ENCODE data around the gene RSPH9. TPM values are rescaled to one million over a fixed set of nuclear protein-coding genes. Genes with fewer than 3 reads are reported as not detected.

The RSPH9 gene
- total and polyA plus RNA-seq, 12 donors, result 0.20 to 1.00 (median 0.37) TPM; not detected in 2

DNA sequence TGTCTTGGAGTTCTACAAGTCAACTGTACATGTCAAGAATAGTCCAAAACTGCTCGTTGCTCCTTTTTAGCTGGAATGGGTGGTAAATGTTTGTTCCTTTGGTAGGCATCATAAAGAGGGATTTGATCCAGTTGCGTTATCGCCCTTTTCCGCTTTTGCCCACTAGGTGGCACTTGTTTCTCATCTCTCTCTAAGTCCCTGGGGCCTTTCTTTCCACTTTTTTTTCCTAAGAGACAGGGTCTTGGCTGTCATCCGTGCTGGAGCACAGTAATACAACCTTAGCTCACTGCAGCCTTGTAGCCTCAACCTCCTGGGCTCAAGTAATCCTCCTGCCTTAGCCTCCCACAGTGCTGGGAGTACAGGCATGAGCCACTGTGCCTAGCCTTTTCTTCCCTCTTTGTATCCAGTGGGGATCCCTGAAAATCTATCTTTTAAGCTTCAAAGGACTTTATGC is 36.5 kb upstream of the RSPH9 start:
- Histone ChIP-seq H3K4me3 (no peak overlapping the region), H3K9me3 (replicated peaks in 1 of 3) (no peaks in the 10 kb centered on the region), H3K27ac (no peak overlapping the region), H3K36me3 (replicated peaks in 1 of 2) (peaks cover 0 to 22% of the 10 kb centered on the region in 2 donors), H3K27me3 (no peaks in the 10 kb centered on the region), H3K4me1 (replicated peaks in 1 of 2) (no peaks in the 10 kb centered on the region)
- TF ChIP-seq POLR2A (IDR thresholded peaks at IDR 0.05), result no peak
- TF ChIP-seq, protein P1, sequence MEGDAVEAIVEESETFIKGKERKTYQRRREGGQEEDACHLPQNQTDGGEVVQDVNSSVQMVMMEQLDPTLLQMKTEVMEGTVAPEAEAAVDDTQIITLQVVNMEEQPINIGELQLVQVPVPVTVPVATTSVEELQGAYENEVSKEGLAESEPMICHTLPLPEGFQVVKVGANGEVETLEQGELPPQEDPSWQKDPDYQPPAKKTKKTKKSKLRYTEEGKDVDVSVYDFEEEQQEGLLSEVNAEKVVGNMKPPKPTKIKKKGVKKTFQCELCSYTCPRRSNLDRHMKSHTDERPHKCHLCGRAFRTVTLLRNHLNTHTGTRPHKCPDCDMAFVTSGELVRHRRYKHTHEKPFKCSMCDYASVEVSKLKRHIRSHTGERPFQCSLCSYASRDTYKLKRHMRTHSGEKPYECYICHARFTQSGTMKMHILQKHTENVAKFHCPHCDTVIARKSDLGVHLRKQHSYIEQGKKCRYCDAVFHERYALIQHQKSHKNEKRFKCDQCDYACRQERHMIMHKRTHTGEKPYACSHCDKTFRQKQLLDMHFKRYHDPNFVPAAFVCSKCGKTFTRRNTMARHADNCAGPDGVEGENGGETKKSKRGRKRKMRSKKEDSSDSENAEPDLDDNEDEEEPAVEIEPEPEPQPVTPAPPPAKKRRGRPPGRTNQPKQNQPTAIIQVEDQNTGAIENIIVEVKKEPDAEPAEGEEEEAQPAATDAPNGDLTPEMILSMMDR (IDR thresholded peaks at IDR 0.05), result peak; percentile 61 to 79 (median 66)
- DNase-seq, result peak; percentile 52 to 90 (median 76)
- WGBS, 4 donors, result 3 to 6% (median 4%) methylated on average over 5 of the region's 5 CpGs
- intact Hi-C loops (cut with DNase I), result no loop called here

DNA sequence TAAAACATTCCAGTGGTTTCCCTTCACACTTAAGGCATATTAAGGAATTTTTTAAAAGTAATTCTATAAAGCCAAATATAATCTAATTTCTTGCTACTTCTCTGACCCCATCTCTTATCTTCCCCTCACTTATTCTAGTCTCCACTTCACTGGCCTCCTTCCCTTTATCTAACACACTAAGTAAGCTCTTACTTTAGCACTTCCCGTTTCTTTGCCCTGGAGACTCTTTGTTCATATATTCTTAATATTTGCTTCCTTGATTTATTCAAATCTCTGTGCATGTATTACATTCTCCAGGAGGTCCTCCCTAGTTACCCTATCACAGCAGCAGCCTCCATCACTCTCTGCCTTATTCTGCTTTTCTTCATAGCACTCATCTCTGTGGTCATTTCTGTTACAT is 36.0 kb upstream of the RSPH9 start:
- intact Hi-C loops (cut with DNase I), result no loop called here
- 69 to 92% (median 74%) methylated on average over 1 of the region's 1 CpG for WGBS, 4 donors

DNA sequence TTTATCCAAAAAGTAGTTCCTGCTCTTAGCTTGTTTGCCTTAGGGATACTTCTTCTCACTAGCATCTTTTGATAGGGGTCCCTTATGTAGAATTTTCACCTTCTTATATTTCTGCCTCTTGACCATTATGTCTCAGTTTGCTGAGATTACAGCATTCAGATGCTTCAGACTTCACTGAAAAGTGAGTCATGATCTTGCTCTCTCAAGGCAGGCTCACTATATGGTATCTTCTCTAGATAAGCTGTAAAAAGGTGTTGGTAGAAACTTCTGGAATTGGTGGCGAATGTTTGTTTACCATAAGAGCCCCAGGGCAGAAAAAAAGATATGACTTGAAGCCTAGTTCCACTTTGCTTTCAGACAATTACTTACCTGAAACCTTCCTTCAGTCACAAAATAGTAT is 35.4 kb upstream of the RSPH9 start:
- TF ChIP-seq POLR2A (IDR thresholded peaks at IDR 0.05), result no peak
- TF ChIP-seq, protein P1 (IDR thresholded peaks at IDR 0.05), result no peak
- no peaks in the 10 kb centered on the region for H3K27me3 ChIP-seq
- H3K27ac ChIP-seq, result no peak overlapping the region
- no peak overlapping the region for H3K4me3 ChIP-seq
- H3K4me1 ChIP-seq (replicated peaks in 1 of 2), result no peaks in the 10 kb centered on the region
- intact Hi-C loops (cut with DNase I), result no loop called here
- peaks cover 0 to 33% of the 10 kb centered on the region in 2 donors for H3K36me3 ChIP-seq (replicated peaks in 1 of 2)
- H3K9me3 ChIP-seq (replicated peaks in 1 of 3), result no peaks in the 10 kb centered on the region
- DNase-seq, result no peak
- 81 to 100% (median 94%) methylated on average over 1 of the region's 1 CpG for WGBS, 4 donors

More for the DNA sequence above, 36.0 kb upstream of the RSPH9 start:
- Histone ChIP-seq H3K36me3 (replicated peaks in 1 of 2) (peaks cover 0 to 27% of the 10 kb centered on the region in 2 donors), H3K4me1 (replicated peaks in 1 of 2) (no peaks in the 10 kb centered on the region), H3K9me3 (replicated peaks in 1 of 3) (no peaks in the 10 kb centered on the region), H3K4me3 (no peak overlapping the region), H3K27me3 (no peaks in the 10 kb centered on the region), H3K27ac (no peak overlapping the region)
- DNase-seq, result no peak
- TF ChIP-seq POLR2A (IDR thresholded peaks at IDR 0.05), result no peak
- TF ChIP-seq, protein P1 (IDR thresholded peaks at IDR 0.05), result no peak

DNA sequence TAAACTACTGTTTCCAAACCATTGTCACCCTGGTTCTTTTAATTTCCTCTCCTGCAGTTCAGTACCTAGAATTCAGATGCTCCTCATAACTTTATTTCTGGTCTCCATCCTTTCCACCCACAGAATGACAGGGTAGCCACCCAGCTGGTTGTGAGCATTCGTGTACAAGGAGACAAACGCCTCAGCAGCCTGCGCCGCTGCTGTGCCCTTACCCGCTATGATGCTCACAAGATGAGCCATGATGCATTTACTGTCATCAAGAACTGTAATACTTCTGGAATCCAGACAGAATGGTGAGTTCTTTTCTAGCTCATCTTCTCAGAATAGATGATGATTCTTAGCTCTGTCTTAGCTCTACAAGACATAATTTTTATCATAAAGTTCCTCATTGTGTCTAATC is 34.4 kb upstream of the RSPH9 start:
- Histone ChIP-seq H3K9me3 (replicated peaks in 1 of 3) (no peaks in the 10 kb centered on the region), H3K27ac (no peak overlapping the region), H3K27me3 (no peaks in the 10 kb centered on the region), H3K4me1 (replicated peaks in 1 of 2) (no peaks in the 10 kb centered on the region), H3K4me3 (no peak overlapping the region), H3K36me3 (replicated peaks in 1 of 2) (peaks cover 0 to 34% of the 10 kb centered on the region in 2 donors)
- TF ChIP-seq, protein P1 (IDR thresholded peaks at IDR 0.05), result no peak
- TF ChIP-seq POLR2A (IDR thresholded peaks at IDR 0.05), result no peak
- WGBS, 4 donors, result 94 to 96% (median 96%) methylated on average over 5 of the region's 5 CpGs
- intact Hi-C loops (cut with DNase I), result no loop called here
- DNase-seq, result no peak
